Testis (tissue), 3 donors: Measurements from ENCODE around the gene EPHX1. TPM values are rescaled to one million over a fixed set of nuclear protein-coding genes. Genes with fewer than 3 reads are reported as not detected.

Experiments used
- DNase-seq: peaks from one replicate; pipeline ENCODE4 v3.0.0-alpha.2; 2019
- H3K27ac ChIP-seq, 2 donors: fragments of 200-600 bp; sonication (generic); one replicate each; pipeline ENCODE4 v1.5.1; 2019
- H3K27me3 ChIP-seq: fragments of 200-600 bp; sonication (generic); one replicate; pipeline ENCODE4 v1.5.1; 2019
- H3K36me3 ChIP-seq: fragments of 200-600 bp; sonication (generic); one replicate; pipeline ENCODE4 v1.5.1; 2017; ENCODE audit warnings: low read depth; ENCODE audit errors: missing control alignments
- H3K4me1 ChIP-seq: fragments of 200-600 bp; sonication (generic); one replicate; pipeline ENCODE4 v1.5.1; 2019
- H3K4me3 ChIP-seq, 2 donors: fragments of 200-600 bp; sonication (generic); one replicate each; pipeline ENCODE4 v1.5.1; 2017 to 2019
- H3K9me3 ChIP-seq: fragments of 200-600 bp; sonication (generic); one replicate; pipeline ENCODE4 v1.5.1; 2017
- CTCF ChIP-seq, 3 experiments: fragments of 450-650 bp in 2 of 3; fragments of 200-600 bp in 1 of 3; sonication (generic) in 1 of 3; IDR thresholded peaks; one replicate each; pipeline ENCODE4 v1.5.1; 2016 to 2019; ENCODE audit warnings: antibody characterized with exemption in 3 of 3, mild to moderate bottlenecking in 2 of 3, moderate library complexity in 1 of 3
- POLR2A ChIP-seq: fragments of 450-650 bp; IDR thresholded peaks from one replicate; pipeline ENCODE4 v1.6.1; 2017; ENCODE audit warnings: antibody characterized with exemption, mild to moderate bottlenecking, moderate library complexity
- WGBS, 2 donors: methylation state at CpG; one replicate each; pipeline ENCODE4 v1.1.5; 2018; 5-methylcytosine and 5-hydroxymethylcytosine counted together
- intact Hi-C: fragments of 100-400 bp; cut with DNase I; formaldehyde crosslinking; loops from one replicate; pipeline ENCODE4 v1.15.1; 2023; ENCODE audit warnings: low total_unique reads
- polyA plus RNA-seq: library from polyadenylated mRNA; stranded (reverse); fragments of 350-450 nt; fragmentation: Illumina TruSeq; extraction: RNeasy Lipid Tissue Mini Kit (QIAGEN cat#74804); gene quantifications from one replicate; pipeline ENCODE4 v1.2.3, GENCODE V29; 2014; ENCODE audit warnings: low read depth, low replicate concordance; ENCODE audit not compliant: insufficient read depth
- total RNA-seq, 2 donors: library from RNA; depleted of rRNA; stranded (reverse); fragments of >200 nt; gene quantifications; one replicate each; pipeline ENCODE4 v1.2.3, GENCODE V29; 2016

The EPHX1 gene
- total and polyA plus RNA-seq, 3 donors from 2014 or later = 145 to 173 (median 161) TPM

GRCh38 chr1:225889743-225890142, 79.8 kb downstream of the EPHX1 start:
- no peaks in the 10 kb centered on the region for H3K9me3 ChIP-seq
- H3K27ac ChIP-seq = no peak overlapping the region
- WGBS, 2 donors = 90 to 94% methylated on average over 5 of the region's 5 CpGs
- intact Hi-C loops = no loop called here
- no peak for DNase-seq
- H3K27me3 ChIP-seq = no peaks in the 10 kb centered on the region
- H3K4me3 ChIP-seq = no peak overlapping the region
- no peaks in the 10 kb centered on the region for H3K4me1 ChIP-seq
- no peak for TF ChIP-seq POLR2A
- TF ChIP-seq CTCF (IDR thresholded peaks at IDR 0.05) = no peak
- no peaks in the 10 kb centered on the region for H3K36me3 ChIP-seq

GRCh38 chr1:225890346-225891228, 80.7 kb downstream of the EPHX1 start:
- Histone ChIP-seq H3K36me3 (no peaks in the 10 kb centered on the region), H3K27ac (no peak overlapping the region), H3K4me3 (no peak overlapping the region), H3K27me3 (no peaks in the 10 kb centered on the region), H3K4me1 (no peaks in the 10 kb centered on the region), H3K9me3 (no peaks in the 10 kb centered on the region)
- intact Hi-C loops = no loop called here
- TF ChIP-seq POLR2A (no peak), CTCF (IDR thresholded peaks at IDR 0.05) (no peak)
- no peak for DNase-seq
- 72% methylated on average over 3 to 6 of the region's 6 CpGs for WGBS, 2 donors

- Histone ChIP-seq H3K4me1 (no peaks in the 10 kb centered on the region), H3K27ac (no peak overlapping the region), H3K27me3 (no peaks in the 10 kb centered on the region), H3K36me3 (no peaks in the 10 kb centered on the region), H3K4me3 (no peak overlapping the region), H3K9me3 (no peaks in the 10 kb centered on the region)
- WGBS, 2 donors = 93% methylated on average over 11 to 14 of the region's 14 CpGs
- TF ChIP-seq CTCF (IDR thresholded peaks at IDR 0.05) = no peak
- no peak for TF ChIP-seq POLR2A
- intact Hi-C loops = no loop called here
- no peak for DNase-seq
Observed at GRCh38 chr1:225891229-225891972, 81.5 kb downstream of the EPHX1 start.

- Histone ChIP-seq H3K4me1 (no peaks in the 10 kb centered on the region), H3K4me3 (no peak overlapping the region), H3K36me3 (no peaks in the 10 kb centered on the region), H3K9me3 (no peaks in the 10 kb centered on the region), H3K27me3 (no peaks in the 10 kb centered on the region), H3K27ac (no peak overlapping the region)
- no peak for DNase-seq
- intact Hi-C loops = no loop called here
- 91 to 97% methylated on average over 6 of the region's 6 CpGs for WGBS, 2 donors
- no peak for TF ChIP-seq POLR2A
- no peak for TF ChIP-seq CTCF (IDR thresholded peaks at IDR 0.05)
Observed at GRCh38 chr1:225892307-225892706, 82.4 kb downstream of the EPHX1 start.

Other genes with a start within 250 kb of the EPHX1 start
- 100 to 1,000 TPM; 122 to 132 TPM for gene ENAH, start 157.0 kb upstream of the EPHX1 start, total RNA-seq
- gene ENAH, start 157.0 kb upstream of the EPHX1 start, polyA plus RNA-seq = 84.3 TPM
- gene SRP9, start 32.3 kb upstream of the EPHX1 start, total RNA-seq = 100 to 1,000 TPM; 134 to 159 TPM
- gene SRP9, start 32.3 kb upstream of the EPHX1 start, polyA plus RNA-seq = 249 TPM
- gene TMEM63A, start 72.3 kb downstream of the EPHX1 start, total RNA-seq = 10 to 100 TPM; 46.9 to 51.7 TPM
- 13.6 TPM for gene TMEM63A, start 72.3 kb downstream of the EPHX1 start, polyA plus RNA-seq
- under 1 TPM; 0.63 to 0.87 TPM for gene LEFTY1, start 79.0 kb downstream of the EPHX1 start, total RNA-seq
- gene LEFTY1, start 79.0 kb downstream of the EPHX1 start, polyA plus RNA-seq = 0.90 TPM
- gene PYCR2, start 114.1 kb downstream of the EPHX1 start, total RNA-seq = 10 to 100 TPM; 60.7 to 64.2 TPM
- gene PYCR2, start 114.1 kb downstream of the EPHX1 start, polyA plus RNA-seq = 85.3 TPM
- gene LEFTY2, start 131.1 kb downstream of the EPHX1 start, total RNA-seq = 1 to 10 TPM; 4.2 to 4.7 TPM
- 10.0 TPM for gene LEFTY2, start 131.1 kb downstream of the EPHX1 start, polyA plus RNA-seq
- 10 to 100 TPM; 22.4 to 23.9 TPM for gene SDE2, start 189.2 kb downstream of the EPHX1 start, total RNA-seq
- gene SDE2, start 189.2 kb downstream of the EPHX1 start, polyA plus RNA-seq = 17.9 TPM